Left cardiac atrium (tissue), 4 donors: ENCODE results near the gene SZT2. TPM values are rescaled to one million over a fixed set of nuclear protein-coding genes. Genes with fewer than 3 reads are reported as not detected.

ENCODE experiments used
- ATAC-seq, 2 donors: fragments of 200-7000 bp; cut with Tn5 transposase; one replicate each; pipeline ENCODE4 v1.9.1; 2020; ENCODE audit warnings: mild to moderate bottlenecking in 2 of 2, moderate library complexity in 2 of 2
- DNase-seq: peaks from one replicate; pipeline ENCODE4 v3.0.0-alpha.2; 2020
- intact Hi-C, 2 donors: fragments of 100-400 bp; cut with DNase I; formaldehyde crosslinking; loops; one replicate each; pipeline versions ENCODE4 v1.14.1 to v1.15.1; 2022 to 2023
- total RNA-seq, 2 donors: library from RNA; stranded (reverse); fragmentation: NEBNext Ultra II Directional; extraction: Animal tissue kit (Norgen Biotek cat#: 25700); gene quantifications; one replicate each; pipeline ENCODE4 v1.2.1, GENCODE V29; 2021
- donor health status: DM: no; HTN: yes; CAD: no.
- donor health status: DM: no; HTN: yes; CAD: no; lungs with severe emphysema.
- donor health status: DM: yes; HTN: yes; CAD: no.
- donor health status: Dilated cardiomyopathy.

Gene SZT2
- total RNA-seq, 2 donors from 2014 or later: 26.3 to 30.5 TPM

DNA sequence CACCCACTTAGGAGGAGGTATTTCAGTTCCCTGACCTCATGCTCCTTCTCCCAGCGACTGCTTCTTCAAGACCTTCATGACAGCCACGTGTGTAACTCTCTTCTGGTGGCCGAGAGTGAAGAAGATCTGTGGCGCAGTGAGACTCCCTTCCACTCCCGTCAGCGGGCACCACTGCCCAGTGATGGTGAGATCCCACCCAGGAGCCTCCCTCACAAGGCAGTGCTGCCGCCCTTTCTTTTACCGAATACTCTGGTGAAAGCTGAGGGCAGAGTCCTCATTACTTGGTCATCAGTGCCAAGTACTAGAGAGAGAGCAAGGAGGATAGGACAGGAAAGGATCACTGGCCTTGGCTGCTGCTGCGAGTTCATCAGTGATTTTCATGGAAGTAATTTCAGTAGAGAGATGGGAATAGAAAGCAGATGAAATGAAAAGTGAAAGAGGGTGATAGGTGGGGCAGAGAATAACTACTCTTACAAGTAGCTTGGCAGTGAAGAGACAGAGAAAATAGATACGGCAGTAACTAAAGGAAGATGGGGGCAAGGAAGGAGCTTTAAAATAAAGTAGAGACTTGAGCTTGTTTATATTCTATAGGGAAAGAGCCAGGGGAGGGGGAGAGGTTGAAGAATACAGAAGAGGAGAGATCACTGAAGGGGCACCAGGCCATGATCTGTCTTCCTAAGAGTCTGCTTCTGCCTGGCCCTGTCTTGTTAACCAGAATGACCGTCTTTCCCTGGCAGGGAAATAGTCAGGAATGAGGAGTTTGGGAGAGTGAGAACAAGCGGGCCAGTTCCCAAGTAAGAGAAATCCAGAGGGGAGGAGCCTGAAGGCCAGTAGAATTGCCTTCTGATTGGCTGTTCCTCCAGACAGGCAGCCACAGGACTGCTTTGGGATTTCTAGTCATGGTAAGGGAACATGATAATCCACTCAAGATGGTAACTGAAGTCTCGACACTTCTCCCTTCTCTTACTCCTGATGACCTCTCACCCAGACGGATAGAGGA, 45.7 kb downstream of the SZT2 start:
- DNase-seq (no peak), ATAC-seq (peak; percentile 85 to 92)
- intact Hi-C loops: no loop called here

- no peak for DNase-seq
- intact Hi-C loops: no loop called here
Observed at GRCh38 chr1:43436371-43436770, 46.7 kb downstream of the SZT2 start.

DNA sequence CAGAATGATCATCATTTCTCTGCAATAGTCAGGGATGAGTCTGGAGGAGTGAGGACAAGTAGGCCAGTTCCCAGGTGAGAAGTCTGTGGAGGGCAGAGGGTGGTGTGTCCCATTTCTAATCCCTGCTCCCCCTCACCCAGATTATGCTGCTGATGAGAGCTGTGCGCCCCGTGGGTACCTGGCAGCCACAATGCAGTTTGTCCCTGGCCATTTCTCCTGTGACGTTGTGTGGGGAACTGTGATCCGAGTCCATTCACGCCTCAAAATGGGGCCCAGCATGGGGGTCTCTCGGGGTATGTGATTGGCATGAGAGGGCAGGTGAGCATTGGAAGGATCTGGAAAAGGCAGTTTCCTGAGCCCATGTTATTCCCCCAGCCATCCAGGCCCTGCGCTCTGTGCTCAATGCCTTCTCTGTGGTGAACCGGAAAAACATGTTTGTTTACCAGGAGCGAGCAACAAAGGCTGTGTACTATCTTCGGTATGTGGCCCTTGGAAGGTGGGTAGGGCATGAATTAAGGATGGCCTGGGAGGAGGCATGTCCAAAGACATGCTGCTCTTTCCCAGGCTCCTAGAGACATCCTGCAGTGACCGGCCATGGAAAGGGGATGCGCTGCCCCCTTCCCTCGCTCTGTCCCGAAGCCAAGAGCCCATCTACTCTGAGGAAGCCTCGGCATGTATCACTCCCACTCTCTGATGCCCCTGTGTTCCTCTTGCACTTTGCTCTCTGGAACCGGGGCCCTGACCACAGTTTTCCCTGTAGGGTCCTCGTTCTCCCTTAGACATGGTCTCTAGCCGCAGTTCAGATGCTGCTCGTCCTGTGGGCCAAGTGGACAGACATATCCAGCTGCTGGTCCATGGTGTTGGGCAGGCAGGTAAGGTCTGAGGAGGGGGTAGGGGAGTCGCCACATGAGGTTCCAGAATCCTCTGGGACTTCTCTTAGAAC, 47.6 kb downstream of the SZT2 start:
- no peak for DNase-seq
- ATAC-seq: no peak
- intact Hi-C loops: no loop called here

More at GRCh38 chr1:43436371-43436770, 46.7 kb downstream of the SZT2 start:
- peak in 1 of 2 donors; percentile 1 for ATAC-seq

DNA sequence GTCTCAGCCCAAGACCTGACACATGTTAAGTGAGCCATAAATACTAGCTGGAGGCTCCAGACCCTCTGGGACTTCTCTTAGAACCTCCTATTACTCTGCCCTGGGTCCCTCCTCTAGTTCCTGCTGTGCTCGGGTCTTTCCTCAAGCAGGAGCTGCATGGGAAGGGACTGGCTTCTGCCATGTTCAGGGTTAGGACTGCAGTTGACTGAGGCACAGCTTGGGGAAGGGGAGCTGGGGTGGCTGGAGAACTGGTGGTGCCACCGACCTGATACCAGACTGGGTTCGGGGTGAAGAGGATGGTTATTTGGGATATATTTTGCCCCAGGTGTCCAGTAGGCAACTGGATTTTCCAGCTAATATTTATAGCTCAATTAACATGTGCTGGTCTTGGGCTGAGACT, 48.3 kb downstream of the SZT2 start:
- ATAC-seq: no peak
- intact Hi-C loops: no loop called here
- no peak for DNase-seq

DNA sequence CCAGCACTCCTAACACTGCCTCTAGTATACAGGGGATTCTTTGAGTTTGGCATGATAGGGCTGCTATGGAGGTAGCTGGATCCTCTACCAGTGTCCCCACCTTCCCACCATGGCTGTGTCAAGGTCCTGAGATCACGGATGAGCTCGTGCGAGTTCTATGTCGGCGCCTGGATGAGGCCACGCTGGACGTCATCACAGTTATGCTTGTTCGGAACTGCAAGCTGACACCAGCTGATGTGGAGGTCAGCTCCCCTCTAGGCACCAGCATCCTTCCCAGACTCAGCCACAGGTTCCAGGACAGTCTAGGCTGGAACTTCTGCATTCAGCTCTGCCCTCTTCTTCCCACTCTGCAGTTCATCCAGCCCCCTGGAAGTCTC, 48.9 kb downstream of the SZT2 start:
- ATAC-seq: no peak
- intact Hi-C loops: no loop called here
- no peak for DNase-seq

GRCh38 chr1:43438953-43439581, 49.4 kb downstream of the SZT2 start:
- intact Hi-C loops: no loop called here
- no peak for ATAC-seq
- no peak for DNase-seq

DNA sequence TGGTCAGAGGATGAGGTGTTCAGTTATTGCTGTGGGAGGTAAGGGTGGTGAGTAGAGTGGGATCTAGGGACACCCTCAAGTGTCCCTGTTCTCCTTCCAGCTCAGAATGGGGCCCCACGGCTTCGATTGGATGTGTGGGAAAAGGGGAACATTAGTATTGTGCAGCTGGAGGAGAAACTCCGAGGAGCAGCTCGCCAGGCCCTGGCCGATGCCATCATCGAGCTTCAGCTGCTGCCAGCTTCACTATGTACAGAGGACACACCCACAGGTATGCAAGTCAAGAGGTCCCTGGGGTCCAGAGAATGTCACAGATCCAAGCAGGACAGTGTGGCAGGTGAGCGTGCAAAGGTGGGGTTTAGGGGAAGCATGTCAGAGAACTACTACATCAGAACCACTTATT, 50.1 kb downstream of the SZT2 start:
- DNase-seq: no peak
- no peak for ATAC-seq
- intact Hi-C loops: no loop called here

- no peak for DNase-seq
- ATAC-seq: no peak
- intact Hi-C loops: no loop called here
Observed at GRCh38 chr1:43440358-43440757, 50.7 kb downstream of the SZT2 start.

GRCh38 chr1:43441166-43441893, 51.6 kb downstream of the SZT2 start:
- intact Hi-C loops: no loop called here
- DNase-seq (no peak), ATAC-seq (no peak)

DNA sequence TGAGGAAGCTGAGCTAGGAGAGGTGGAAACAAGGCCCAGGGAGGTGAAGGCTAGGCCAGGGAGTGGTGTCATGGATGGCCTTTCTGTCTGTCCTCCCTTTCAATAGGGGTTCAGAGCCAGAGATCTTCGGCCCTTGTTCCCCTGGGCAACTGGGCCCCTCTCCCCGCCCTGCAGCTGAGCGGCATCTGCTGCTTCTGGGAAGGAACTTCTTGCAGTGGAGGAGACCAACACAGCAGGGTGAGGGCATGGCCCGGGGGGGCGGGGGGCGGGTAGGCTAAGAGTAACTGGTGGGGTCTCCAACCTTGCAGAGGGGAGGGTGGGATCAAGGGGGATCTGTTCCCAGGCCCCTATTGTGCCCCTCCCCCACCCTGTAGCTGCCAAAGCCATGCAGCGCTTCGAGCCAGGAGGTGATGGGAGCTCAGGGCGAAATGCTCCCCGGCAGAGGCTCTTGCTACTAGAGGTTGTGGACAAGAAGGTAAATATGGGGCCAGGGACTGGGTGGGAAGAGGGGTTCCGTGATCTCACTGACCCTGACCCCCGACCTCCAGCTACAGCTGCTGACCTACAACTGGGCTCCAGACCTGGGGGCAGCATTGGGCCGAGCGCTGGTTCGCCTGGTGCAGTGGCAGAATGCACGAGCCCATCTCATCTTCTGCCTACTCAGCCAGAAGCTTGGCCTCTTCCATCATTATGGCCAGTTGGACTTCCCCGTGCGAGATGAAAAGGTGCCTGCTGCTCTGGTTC, 52.4 kb downstream of the SZT2 start:
- ATAC-seq (no peak), DNase-seq (no peak)
- intact Hi-C loops: no loop called here

DNA sequence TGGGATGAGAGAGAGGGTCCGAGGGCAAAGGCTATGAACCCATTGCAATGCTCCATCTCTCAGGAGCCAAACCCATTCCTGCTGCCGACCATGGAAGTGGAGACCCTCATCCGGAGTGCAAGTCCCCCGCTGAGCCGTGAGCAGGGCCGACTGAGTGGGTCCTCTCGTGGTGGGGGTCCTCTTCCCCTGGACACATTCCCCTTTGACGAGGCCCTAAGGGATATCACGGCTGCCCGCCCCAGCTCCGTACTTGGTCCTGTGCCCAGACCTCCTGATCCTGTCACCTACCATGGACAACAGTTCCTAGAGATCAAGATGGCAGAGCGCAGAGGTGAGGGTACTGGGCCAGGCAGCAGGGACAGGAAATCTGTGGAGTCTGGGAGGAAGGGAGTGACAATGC, 53.1 kb downstream of the SZT2 start:
- DNase-seq (no peak), ATAC-seq (no peak)
- intact Hi-C loops: no loop called here

DNA sequence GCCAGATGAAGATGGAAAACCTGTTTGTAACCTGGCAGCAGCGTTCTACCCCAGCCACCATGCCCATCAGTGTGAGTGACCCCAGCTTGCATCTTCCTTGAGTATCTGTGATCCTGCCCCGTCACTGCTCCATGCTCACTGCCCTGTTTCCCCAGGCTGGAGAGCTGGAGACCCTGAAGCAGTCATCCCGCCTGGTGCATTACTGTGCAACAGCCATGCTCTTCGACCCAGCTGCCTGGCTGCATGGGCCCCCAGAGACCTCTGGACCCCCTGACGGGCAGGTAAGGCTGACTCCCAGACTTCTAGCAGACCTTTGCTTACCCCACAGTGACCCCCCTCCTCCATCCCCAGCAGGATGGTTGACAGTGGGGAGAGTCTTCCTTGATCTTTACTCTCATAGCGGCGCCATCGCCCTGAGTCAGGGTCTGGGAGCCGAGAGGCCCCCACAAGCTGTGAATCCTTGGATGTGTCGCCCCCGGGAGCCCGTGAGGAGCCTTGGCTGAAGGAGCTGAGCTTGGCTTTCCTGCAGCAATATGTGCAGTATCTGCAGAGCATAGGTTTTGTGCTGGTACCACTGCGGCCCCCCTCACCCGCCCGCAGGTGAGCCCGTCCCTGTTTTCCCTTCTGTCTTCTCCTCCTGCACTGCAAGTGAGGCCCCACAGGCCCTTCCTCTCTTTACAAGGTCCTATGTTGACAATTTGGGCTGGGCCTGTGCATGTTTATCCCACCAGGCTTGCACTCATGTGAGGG, 53.7 kb downstream of the SZT2 start:
- intact Hi-C loops: no loop called here
- no peak for ATAC-seq
- no peak for DNase-seq

DNA sequence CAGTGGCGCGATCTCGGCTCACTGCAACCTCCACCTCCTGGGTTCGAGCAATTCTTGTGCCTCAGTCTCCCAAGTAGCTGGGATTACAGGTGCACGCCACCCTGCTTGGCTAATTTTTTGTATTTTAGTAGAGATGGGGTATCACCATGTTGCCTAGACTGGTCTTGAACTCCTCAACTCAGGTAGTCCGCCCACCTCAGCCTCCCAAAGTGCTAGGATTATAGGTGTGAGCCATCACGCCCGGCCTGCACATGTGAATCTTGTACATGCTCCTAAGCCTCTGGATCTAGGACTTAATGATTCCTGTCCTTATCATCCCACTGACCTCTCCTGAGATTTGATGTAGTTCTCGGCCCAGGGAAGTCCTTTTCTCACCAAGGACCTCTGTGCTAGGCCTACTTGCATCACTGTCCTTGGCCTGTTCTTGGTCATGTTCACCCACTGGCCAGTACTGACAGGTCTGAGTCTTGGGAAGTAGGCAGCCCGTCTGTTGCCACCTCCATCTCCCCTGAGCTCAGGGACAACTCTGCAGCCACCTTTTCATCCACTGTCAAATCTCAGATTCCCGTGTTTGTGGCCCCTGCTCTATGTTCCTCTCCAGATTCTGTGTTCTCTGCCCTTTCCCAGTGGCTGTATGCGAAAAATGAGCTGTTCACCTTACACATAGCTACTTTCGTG, 54.6 kb downstream of the SZT2 start:
- no peak for ATAC-seq
- intact Hi-C loops: no loop called here
- DNase-seq: no peak

DNA sequence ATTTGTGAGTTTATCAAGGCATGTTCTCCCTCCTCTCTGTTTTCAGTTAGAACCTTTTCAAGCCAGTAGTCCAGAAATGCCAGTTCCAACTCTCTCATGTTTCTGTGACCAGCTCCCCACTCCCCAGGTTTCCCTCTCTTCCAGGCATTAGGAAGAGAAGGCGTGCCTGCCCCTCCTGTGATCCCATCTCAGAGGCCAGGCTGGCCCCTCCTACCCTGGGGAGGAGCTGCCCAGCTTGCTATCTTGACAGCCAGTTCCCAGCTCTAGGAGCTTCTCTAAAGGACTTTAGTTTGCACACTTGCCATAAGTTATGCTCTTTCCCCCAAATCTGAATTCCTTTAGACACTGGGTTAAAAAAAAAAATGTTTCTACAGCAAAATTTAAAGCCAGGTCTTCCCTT, 55.1 kb downstream of the SZT2 start:
- ATAC-seq (peak; percentile 28 to 44), DNase-seq (no peak)
- intact Hi-C loops: no loop called here

- no peak for DNase-seq
- no peak for ATAC-seq
- intact Hi-C loops: no loop called here
Observed at GRCh38 chr1:43445606-43446387, 56.1 kb downstream of the SZT2 start.

GRCh38 chr1:43446388-43446740, 56.7 kb downstream of the SZT2 start:
- intact Hi-C loops: no loop called here
- ATAC-seq: no peak
- no peak for DNase-seq
